ENCODE results near the gene EXT2. TPM values are rescaled to one million over a fixed set of nuclear protein-coding genes. Genes with fewer than 3 reads are reported as not detected.

Gene EXT2
- total and polyA plus RNA-seq, 2 experiments from 2014 or later: 71.5 to 107 TPM

DNA sequence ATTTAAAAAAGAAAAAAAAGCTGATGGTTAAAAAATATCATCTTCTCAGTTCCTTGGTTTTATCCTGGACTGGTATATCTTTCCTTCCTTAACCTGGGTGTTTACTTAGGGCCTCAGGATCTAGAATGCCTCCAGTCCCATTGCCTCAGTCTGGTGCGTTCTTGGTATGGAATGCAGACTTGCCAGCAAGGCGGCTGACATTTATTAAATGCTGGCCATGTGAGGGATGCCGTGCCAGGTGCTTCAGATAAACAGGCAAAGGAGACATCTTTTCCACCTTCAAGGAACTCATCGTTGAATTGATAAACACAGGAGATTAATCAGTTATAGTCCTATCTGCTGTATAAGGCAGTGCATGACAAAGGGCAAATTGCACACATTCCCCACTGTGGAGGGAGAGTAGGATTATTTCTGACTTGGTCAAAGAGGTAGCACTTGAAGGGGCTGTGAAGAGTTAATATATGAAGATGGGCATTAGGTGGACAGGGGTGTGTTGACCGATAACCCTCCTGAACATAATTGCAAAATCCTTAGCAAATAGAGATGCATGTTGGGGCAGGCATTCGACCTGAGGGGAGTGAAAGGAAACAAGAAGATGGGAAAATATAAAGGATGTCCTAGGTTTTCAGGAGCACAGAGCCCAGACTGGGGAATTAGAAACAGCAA, 160.1 kb downstream of the EXT2 start:
- H3K27ac ChIP-seq: no peak overlapping the region
- H3K9me2 ChIP-seq (replicated peaks; ENCODE audit: insufficient read depth): no peaks in the 10 kb centered on the region
- DNase-seq (ENCODE audit: low spot score): no peak
- TF ChIP-seq EZH2 (IDR thresholded peaks at IDR 0.05; ENCODE audit: borderline replicate concordance) (no peak), EZH2phosphoT487 (IDR thresholded peaks at IDR 0.05; ENCODE audit: low read depth, severe bottlenecking, unreplicated experiment) (no peak)
- TF ChIP-seq, protein P1, sequence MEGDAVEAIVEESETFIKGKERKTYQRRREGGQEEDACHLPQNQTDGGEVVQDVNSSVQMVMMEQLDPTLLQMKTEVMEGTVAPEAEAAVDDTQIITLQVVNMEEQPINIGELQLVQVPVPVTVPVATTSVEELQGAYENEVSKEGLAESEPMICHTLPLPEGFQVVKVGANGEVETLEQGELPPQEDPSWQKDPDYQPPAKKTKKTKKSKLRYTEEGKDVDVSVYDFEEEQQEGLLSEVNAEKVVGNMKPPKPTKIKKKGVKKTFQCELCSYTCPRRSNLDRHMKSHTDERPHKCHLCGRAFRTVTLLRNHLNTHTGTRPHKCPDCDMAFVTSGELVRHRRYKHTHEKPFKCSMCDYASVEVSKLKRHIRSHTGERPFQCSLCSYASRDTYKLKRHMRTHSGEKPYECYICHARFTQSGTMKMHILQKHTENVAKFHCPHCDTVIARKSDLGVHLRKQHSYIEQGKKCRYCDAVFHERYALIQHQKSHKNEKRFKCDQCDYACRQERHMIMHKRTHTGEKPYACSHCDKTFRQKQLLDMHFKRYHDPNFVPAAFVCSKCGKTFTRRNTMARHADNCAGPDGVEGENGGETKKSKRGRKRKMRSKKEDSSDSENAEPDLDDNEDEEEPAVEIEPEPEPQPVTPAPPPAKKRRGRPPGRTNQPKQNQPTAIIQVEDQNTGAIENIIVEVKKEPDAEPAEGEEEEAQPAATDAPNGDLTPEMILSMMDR (IDR thresholded peaks at IDR 0.05; ENCODE audit: poor library complexity): no peak
- no peak overlapping the region for H3K4me3 ChIP-seq
- no peaks in the 10 kb centered on the region for H3K79me2 ChIP-seq
- H3K4me2 ChIP-seq: no peak overlapping the region
- H4K20me1 ChIP-seq (ENCODE audit: insufficient read depth, poor library complexity, severe bottlenecking): no peaks in the 10 kb centered on the region
- WGBS (ENCODE audit: low lambda C conversion rate, missing lambda C conversion rate): 67% methylated on average over 6 of the region's 6 CpGs
- no peak overlapping the region for H2AFZ ChIP-seq
- peaks cover 12% of the 10 kb centered on the region for H3K9me3 ChIP-seq (ENCODE audit: low read depth)
- peaks cover 3% of the 10 kb centered on the region for H3K36me3 ChIP-seq (replicated peaks; ENCODE audit: insufficient read depth, low read depth)
- H3K27me3 ChIP-seq: no peaks in the 10 kb centered on the region
- H3K4me1 ChIP-seq (ENCODE audit: insufficient read depth): no peaks in the 10 kb centered on the region

DNA sequence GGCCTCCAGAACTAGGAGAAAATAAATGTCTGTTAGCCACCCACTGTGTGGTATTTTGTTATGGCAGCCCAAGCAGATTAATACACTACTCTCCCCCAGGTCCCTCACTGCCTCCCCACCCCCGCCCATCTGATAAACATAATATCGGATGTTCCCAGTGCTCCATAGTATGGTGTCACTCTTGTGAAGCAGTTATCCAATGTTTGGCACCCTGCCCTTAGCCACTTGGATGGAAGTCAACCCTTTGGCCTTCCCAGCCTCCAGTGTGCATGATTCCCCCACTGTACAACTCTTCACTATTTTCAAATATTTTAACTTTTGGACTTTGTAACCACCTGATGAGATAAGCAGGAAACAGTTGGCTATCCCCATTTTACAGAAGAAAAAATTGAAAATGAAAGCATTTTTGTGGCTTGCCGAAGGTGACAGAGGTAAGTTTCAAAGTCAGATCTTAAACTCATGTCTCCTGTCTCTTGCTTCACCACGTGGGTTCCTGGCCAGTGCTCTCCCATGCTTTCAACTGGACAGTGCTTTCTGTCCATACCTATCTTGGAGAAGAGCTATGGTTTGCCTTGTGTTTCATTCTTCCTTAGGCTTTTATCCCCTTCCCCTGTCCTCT, 161.3 kb downstream of the EXT2 start:
- 90% methylated on average over 4 of the region's 4 CpGs for WGBS (ENCODE audit: low lambda C conversion rate, missing lambda C conversion rate)

DNA sequence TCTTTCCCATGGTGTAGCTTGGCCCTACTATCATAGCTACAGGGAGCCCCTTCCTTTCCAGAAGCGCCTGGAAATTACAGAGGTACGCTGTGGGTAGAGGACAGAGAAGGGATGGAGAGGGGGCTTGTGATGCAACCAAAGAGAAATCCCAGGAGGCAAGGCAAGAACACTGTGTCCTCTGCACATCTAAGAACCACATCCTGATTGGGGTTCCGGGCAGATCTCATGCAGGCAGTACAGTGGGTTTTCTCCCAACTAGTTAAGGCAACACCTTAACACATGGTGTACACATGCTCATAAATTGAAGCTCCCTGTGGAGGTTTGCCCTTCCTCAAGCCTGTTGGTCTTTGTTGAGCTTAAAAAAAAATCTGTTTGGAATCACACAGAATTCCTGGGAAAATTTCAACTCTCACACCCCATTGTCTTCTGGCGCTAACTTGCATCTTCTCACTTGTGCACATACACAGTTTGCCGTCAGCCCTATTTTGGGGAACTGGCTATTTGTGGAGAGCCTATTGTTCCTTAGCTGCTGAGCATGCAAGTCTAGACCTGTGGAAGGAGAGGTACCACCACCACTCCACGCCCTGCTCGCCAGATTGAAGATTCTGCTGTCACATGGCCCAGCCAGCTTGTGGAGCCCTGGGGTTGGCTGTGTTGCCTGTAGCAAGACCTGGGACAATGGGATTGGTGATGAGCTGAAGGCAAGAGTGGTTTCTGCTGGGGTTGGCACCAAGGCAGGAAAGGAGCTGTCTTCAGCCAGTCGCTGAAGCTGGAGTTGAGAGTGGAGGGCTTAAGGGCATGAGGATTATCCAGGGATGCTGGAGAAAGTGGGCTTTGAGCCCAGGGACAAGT, 162.1 kb downstream of the EXT2 start:
- Histone ChIP-seq H3K9me2 (replicated peaks; ENCODE audit: insufficient read depth) (no peaks in the 10 kb centered on the region), H2AFZ (no peak overlapping the region), H3K27ac (no peak overlapping the region), H3K79me2 (no peaks in the 10 kb centered on the region), H3K27me3 (no peaks in the 10 kb centered on the region), H3K36me3 (replicated peaks; ENCODE audit: insufficient read depth, low read depth) (no peaks in the 10 kb centered on the region), H3K4me2 (no peak overlapping the region), H3K4me3 (no peak overlapping the region), H3K9me3 (ENCODE audit: low read depth) (peaks cover 12% of the 10 kb centered on the region), H3K4me1 (ENCODE audit: insufficient read depth) (no peaks in the 10 kb centered on the region), H4K20me1 (ENCODE audit: insufficient read depth, poor library complexity, severe bottlenecking) (no peaks in the 10 kb centered on the region)
- no peak for DNase-seq (ENCODE audit: low spot score)
- no peak for TF ChIP-seq EZH2 (IDR thresholded peaks at IDR 0.05; ENCODE audit: borderline replicate concordance)
- TF ChIP-seq, protein P1 (IDR thresholded peaks at IDR 0.05; ENCODE audit: poor library complexity): no peak
- TF ChIP-seq EZH2phosphoT487 (IDR thresholded peaks at IDR 0.05; ENCODE audit: low read depth, severe bottlenecking, unreplicated experiment): no peak
- 89% methylated on average over 8 of the region's 8 CpGs for WGBS (ENCODE audit: low lambda C conversion rate, missing lambda C conversion rate)

More for the DNA sequence above, 161.3 kb downstream of the EXT2 start:
- H3K9me3 ChIP-seq (ENCODE audit: low read depth): peaks cover 12% of the 10 kb centered on the region
- H3K79me2 ChIP-seq: no peaks in the 10 kb centered on the region
- TF ChIP-seq EZH2 (IDR thresholded peaks at IDR 0.05; ENCODE audit: borderline replicate concordance) (no peak), EZH2phosphoT487 (IDR thresholded peaks at IDR 0.05; ENCODE audit: low read depth, severe bottlenecking, unreplicated experiment) (no peak)
- TF ChIP-seq, protein P1 (IDR thresholded peaks at IDR 0.05; ENCODE audit: poor library complexity): no peak
- no peak overlapping the region for H3K4me2 ChIP-seq
- no peaks in the 10 kb centered on the region for H3K9me2 ChIP-seq (replicated peaks; ENCODE audit: insufficient read depth)
- H4K20me1 ChIP-seq (ENCODE audit: insufficient read depth, poor library complexity, severe bottlenecking): no peaks in the 10 kb centered on the region
- no peak overlapping the region for H2AFZ ChIP-seq
- no peak overlapping the region for H3K27ac ChIP-seq
- no peak for DNase-seq (ENCODE audit: low spot score)
- H3K4me3 ChIP-seq: no peak overlapping the region
- no peaks in the 10 kb centered on the region for H3K4me1 ChIP-seq (ENCODE audit: insufficient read depth)
- H3K27me3 ChIP-seq: no peaks in the 10 kb centered on the region
- H3K36me3 ChIP-seq (replicated peaks; ENCODE audit: insufficient read depth, low read depth): peaks cover 2% of the 10 kb centered on the region

Measured in hepatocyte (in vitro differentiated cells).